Hippocampal formation (tissue), 2 donors: ENCODE data around the gene GRIK1.

ENCODE experiments used
- DNase-seq, 2 donors: peaks; one replicate each; lab custom pipeline; 2025; lab: John Stamatoyannopoulos, UW

The GRIK1 gene

GRCh38 chr21:29529139-29529538 lies 410.7 kb downstream of the GRIK1 start:
- DNase-seq = no peak

- DNase-seq = no peak
These were observed 413.3 kb downstream of the GRIK1 start for GRCh38 chr21:29526545-29526944.

GRCh38 chr21:29524055-29524454 lies 415.7 kb downstream of the GRIK1 start:
- DNase-seq = no peak

GRCh38 chr21:29523646-29524045 lies 416.1 kb downstream of the GRIK1 start:
- DNase-seq = no peak

GRCh38 chr21:29521872-29522271 lies 417.9 kb downstream of the GRIK1 start:
- no peak for DNase-seq

GRCh38 chr21:29520171-29520570 lies 419.6 kb downstream of the GRIK1 start:
- no peak for DNase-seq

- no peak for DNase-seq
These were observed 425.0 kb downstream of the GRIK1 start for GRCh38 chr21:29514652-29515247.

GRCh38 chr21:29513535-29513934 lies 426.3 kb downstream of the GRIK1 start:
- DNase-seq = no peak

- peak in 1 of 2 donors; percentile 12 for DNase-seq
These were observed 428.7 kb downstream of the GRIK1 start for GRCh38 chr21:29511096-29511495.

GRCh38 chr21:29509121-29509520 lies 430.7 kb downstream of the GRIK1 start:
- DNase-seq = no peak

GRCh38 chr21:29508301-29508700 lies 431.5 kb downstream of the GRIK1 start:
- DNase-seq = no peak

GRCh38 chr21:29506947-29507346 lies 432.8 kb downstream of the GRIK1 start:
- DNase-seq = no peak

- no peak for DNase-seq
These were observed 433.6 kb downstream of the GRIK1 start for GRCh38 chr21:29506214-29506613.

GRCh38 chr21:29504751-29505321 lies 435.0 kb downstream of the GRIK1 start:
- no peak for DNase-seq

GRCh38 chr21:29501451-29501850 lies 438.3 kb downstream of the GRIK1 start:
- DNase-seq = no peak

- DNase-seq = peak in 1 of 2 donors; percentile 7
These were observed 440.0 kb downstream of the GRIK1 start for GRCh38 chr21:29499734-29500343.

- DNase-seq = no peak
These were observed 440.6 kb downstream of the GRIK1 start for GRCh38 chr21:29499229-29499628.

GRCh38 chr21:29496337-29496736 lies 443.5 kb downstream of the GRIK1 start:
- no peak for DNase-seq

- no peak for DNase-seq
These were observed 449.8 kb downstream of the GRIK1 start for GRCh38 chr21:29490016-29490415.

- DNase-seq = peak; percentile 4 to 65
These were observed 452.6 kb downstream of the GRIK1 start for GRCh38 chr21:29487154-29487553.
